Measurements from ENCODE around the gene SPARCL1. TPM values are rescaled to one million over a fixed set of nuclear protein-coding genes. Genes with fewer than 3 reads are reported as not detected.

Gene SPARCL1
- total and polyA plus RNA-seq, 9 of the 15 experiments (the other 6 are each of a cell fraction or from before 2014, with no cell fraction given): 0.03 to 0.71 (median 0.05) TPM; not detected in 3

GRCh38 chr4:87461281-87461700, 67.9 kb downstream of the SPARCL1 start (continued):
- no peak for TF ChIP-seq MBD1 (CRISPR knock-in tag; IDR thresholded peaks at IDR 0.05)

GRCh38 chr4:87458913-87459312, 70.3 kb downstream of the SPARCL1 start:
- in situ Hi-C loops (cut with MboI): loop anchor here (10.0 kb wide), 1 partner anchor 554 kb away; no protein-coding TSS in a partner anchor
- WGBS (ENCODE audit: insufficient coverage, low coverage, missing lambda C conversion rate): 95% methylated on average over 4 of the region's 4 CpGs
- Histone ChIP-seq H3K4me1 (replicated peaks in 1 of 2; ENCODE audit: control insufficient read depth in 2 of 2, insufficient read depth in 2 of 2, low read length in 2 of 2) (no peaks in the 10 kb centered on the region), H3K27me3 (ENCODE audit: control insufficient read depth in 2 of 2, insufficient read depth in 2 of 2, low read length in 2 of 2) (no peaks in the 10 kb centered on the region), H3K9ac (ENCODE audit: insufficient read depth in 1 of 2, low read depth in 2 of 2, low read length in 2 of 2) (no peak overlapping the region), H3K4me2 (ENCODE audit: insufficient read depth, low read length) (no peak overlapping the region), H4K20me1 (replicated peaks; ENCODE audit: control insufficient read depth, insufficient read depth, low read length) (no peaks in the 10 kb centered on the region), H3K27ac (ENCODE audit: extremely low read depth, low read depth, low read length) (no peak overlapping the region), H2AFZ (ENCODE audit: low read depth, low read length) (no peak overlapping the region), H3K79me2 (ENCODE audit: control insufficient read depth, insufficient read depth, low read length) (no peaks in the 10 kb centered on the region), H3K36me3 (ENCODE audit: control insufficient read depth, insufficient read depth, low read length) (peaks cover 18% of the 10 kb centered on the region; the same call in 2 of the 3 replicates), H3K4me3 (no peak overlapping the region), H3K9me3 (replicated peaks; ENCODE audit: control insufficient read depth, insufficient read depth, low read depth, low read length) (no peaks in the 10 kb centered on the region), H3K9me1 (ENCODE audit: control insufficient read depth, insufficient read depth, low read length) (no peaks in the 10 kb centered on the region)
- ChIA-PET POLR2A (interaction anchor here (1.4 kb wide), 1 partner anchor 10 kb away, joined by 4 read pairs; no protein-coding TSS in a partner anchor), CTCF (ENCODE audit: low intra/inter-chr PET ratio) (no interaction called here)
- TF ChIP-seq CHD7 (IDR thresholded peaks at IDR 0.05; ENCODE audit: low read depth, low read length): no peak
- no peak for TF ChIP-seq ZNF707 (CRISPR knock-in tag; conservative IDR thresholded peaks at IDR 0.05)
- TF ChIP-seq RBM25 (IDR thresholded peaks at IDR 0.05; ENCODE audit: low read depth, low read length, severe bottlenecking): peak; percentile 12
- TF ChIP-seq JUND (IDR thresholded peaks at IDR 0.05; ENCODE audit: borderline replicate concordance, low read depth, low read length): no peak
- TF ChIP-seq JUND (tag; IDR thresholded peaks at IDR 0.05; ENCODE audit: borderline replicate concordance, low read depth, low read length): no peak
- TF ChIP-seq ZNF146 (CRISPR knock-in tag; IDR thresholded peaks at IDR 0.05; ENCODE audit: unreplicated experiment): peak; percentile 88
- BruUV-seq (replicated peaks): no TSS peak
- ATAC-seq (no peak), FAIRE-seq (no peak), DNase-seq (ENCODE audit: extremely low read depth in 1 of 4, low spot score in 3 of 4) (no peak)
- intact Hi-C loops (cut with micrococcal nuclease): no loop called here

All from K562 (cell line).